Measurements from ENCODE around the gene SYNPR. TPM values are rescaled to one million over a fixed set of nuclear protein-coding genes. Genes with fewer than 3 reads are reported as not detected.

SYNPR gene
- total RNA-seq, 2 donors from 2014 or later: not detected

DNA sequence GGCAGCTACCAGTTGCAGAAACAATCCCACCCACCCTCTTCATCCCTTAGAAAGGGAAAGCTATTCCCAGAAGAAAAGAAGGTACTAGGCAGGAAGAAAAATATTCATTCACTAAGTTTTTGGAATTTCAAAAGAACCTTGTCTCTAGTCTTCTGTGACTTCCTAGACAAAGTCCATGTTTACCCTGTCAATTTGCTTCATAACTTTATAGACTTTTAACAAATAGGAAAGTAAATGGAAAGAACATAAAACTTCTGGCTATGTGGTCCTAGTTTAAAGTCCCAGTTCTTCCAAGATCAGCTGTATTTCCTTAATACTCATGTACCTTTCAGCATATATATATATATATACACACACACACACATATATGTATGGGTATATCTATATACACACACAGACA lies 230.7 kb downstream of the SYNPR start:
- Mint-ChIP-seq H3K4me1 (no peaks in the 10 kb centered on the region), H3K36me3 (ENCODE audit: low read depth) (no peaks in the 10 kb centered on the region), H3K27me3 (no peaks in the 10 kb centered on the region), H3K4me3 (no peak overlapping the region), H3K27ac (no peak overlapping the region)
- ATAC-seq: no peak
- no peak for DNase-seq
- H3K9me3 ChIP-seq (ENCODE audit: control insufficient read depth, low read length, poor library complexity, severe bottlenecking): no peaks in the 10 kb centered on the region

- H3K27ac Mint-ChIP-seq: no peak overlapping the region
These were observed 235.7 kb downstream of the SYNPR start for GRCh38 chr3:63513791-63514190.

DNA sequence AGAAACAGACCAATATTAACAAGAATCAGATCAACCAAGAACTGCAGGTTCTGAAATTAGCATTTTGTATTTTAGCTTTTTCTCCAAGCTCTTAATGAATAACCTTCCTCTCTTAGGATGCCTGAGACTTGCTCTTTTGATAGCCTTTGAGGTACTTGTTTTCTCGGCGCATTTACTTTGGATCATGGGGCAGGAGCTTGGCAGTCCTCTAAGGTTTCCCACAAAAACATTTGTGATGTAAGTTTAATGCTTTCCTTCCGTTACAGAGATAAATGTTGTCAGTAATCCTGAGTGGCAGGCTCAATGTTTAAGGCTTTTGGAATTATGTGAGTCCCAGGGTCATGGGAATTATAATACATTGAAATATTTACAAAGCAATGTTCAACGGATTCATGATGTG lies 236.6 kb downstream of the SYNPR start:
- H3K36me3 Mint-ChIP-seq (ENCODE audit: low read depth): no peaks in the 10 kb centered on the region
- H3K4me1 Mint-ChIP-seq: no peaks in the 10 kb centered on the region
- ATAC-seq (no peak), DNase-seq (no peak)
- no peak overlapping the region for H3K27ac Mint-ChIP-seq
- peaks cover 6% of the 10 kb centered on the region for H3K27me3 Mint-ChIP-seq
- H3K9me3 ChIP-seq (ENCODE audit: control insufficient read depth, low read length, poor library complexity, severe bottlenecking): no peaks in the 10 kb centered on the region
- no peak overlapping the region for H3K4me3 Mint-ChIP-seq

More at GRCh38 chr3:63513791-63514190, 235.7 kb downstream of the SYNPR start:
- H3K9me3 ChIP-seq (ENCODE audit: control insufficient read depth, low read length, poor library complexity, severe bottlenecking): no peaks in the 10 kb centered on the region
- Mint-ChIP-seq H3K27me3 (peaks cover 6% of the 10 kb centered on the region), H3K36me3 (ENCODE audit: low read depth) (no peaks in the 10 kb centered on the region), H3K4me1 (no peaks in the 10 kb centered on the region), H3K4me3 (no peak overlapping the region)
- DNase-seq: no peak
- ATAC-seq: no peak

DNA sequence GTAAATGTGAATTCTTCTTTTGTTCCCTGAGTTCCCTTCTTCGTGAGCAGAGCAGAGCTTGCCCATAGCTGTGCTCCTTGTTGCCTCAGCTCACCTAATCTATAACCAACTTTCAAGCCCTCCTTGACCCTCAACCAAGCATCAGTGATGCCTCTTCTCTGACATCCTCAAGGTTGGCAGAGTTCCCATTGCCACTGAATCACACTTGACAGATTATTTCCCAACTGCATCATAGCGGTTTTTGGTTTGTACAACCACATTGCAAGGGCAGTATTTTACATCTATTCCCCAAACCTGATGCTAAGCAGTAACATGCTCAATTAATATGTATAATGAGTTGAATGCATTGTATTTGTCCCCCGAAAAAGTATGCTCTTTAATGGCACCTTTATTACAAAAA lies 241.3 kb downstream of the SYNPR start:
- H3K27me3 Mint-ChIP-seq: peaks cover 6% of the 10 kb centered on the region
- H3K9me3 ChIP-seq (ENCODE audit: control insufficient read depth, low read length, poor library complexity, severe bottlenecking): no peaks in the 10 kb centered on the region
- H3K27ac Mint-ChIP-seq: no peak overlapping the region
- no peak overlapping the region for H3K4me3 Mint-ChIP-seq
- ATAC-seq: no peak
- no peaks in the 10 kb centered on the region for H3K36me3 Mint-ChIP-seq (ENCODE audit: low read depth)
- no peak for DNase-seq
- no peaks in the 10 kb centered on the region for H3K4me1 Mint-ChIP-seq

- no peaks in the 10 kb centered on the region for H3K4me1 Mint-ChIP-seq
- H3K27me3 Mint-ChIP-seq: peaks cover 6% of the 10 kb centered on the region
- DNase-seq: no peak
- H3K4me3 Mint-ChIP-seq: no peak overlapping the region
- no peaks in the 10 kb centered on the region for H3K9me3 ChIP-seq (ENCODE audit: control insufficient read depth, low read length, poor library complexity, severe bottlenecking)
- no peaks in the 10 kb centered on the region for H3K36me3 Mint-ChIP-seq (ENCODE audit: low read depth)
- no peak overlapping the region for H3K27ac Mint-ChIP-seq
- no peak for ATAC-seq
These were observed 243.5 kb downstream of the SYNPR start for GRCh38 chr3:63521657-63522056.

GRCh38 chr3:63523100-63523499 lies 245.0 kb downstream of the SYNPR start:
- Mint-ChIP-seq H3K36me3 (ENCODE audit: low read depth) (no peaks in the 10 kb centered on the region), H3K4me3 (no peak overlapping the region), H3K27me3 (no peaks in the 10 kb centered on the region), H3K4me1 (no peaks in the 10 kb centered on the region), H3K27ac (no peak overlapping the region)
- no peaks in the 10 kb centered on the region for H3K9me3 ChIP-seq (ENCODE audit: control insufficient read depth, low read length, poor library complexity, severe bottlenecking)
- no peak for ATAC-seq
- DNase-seq: no peak

DNA sequence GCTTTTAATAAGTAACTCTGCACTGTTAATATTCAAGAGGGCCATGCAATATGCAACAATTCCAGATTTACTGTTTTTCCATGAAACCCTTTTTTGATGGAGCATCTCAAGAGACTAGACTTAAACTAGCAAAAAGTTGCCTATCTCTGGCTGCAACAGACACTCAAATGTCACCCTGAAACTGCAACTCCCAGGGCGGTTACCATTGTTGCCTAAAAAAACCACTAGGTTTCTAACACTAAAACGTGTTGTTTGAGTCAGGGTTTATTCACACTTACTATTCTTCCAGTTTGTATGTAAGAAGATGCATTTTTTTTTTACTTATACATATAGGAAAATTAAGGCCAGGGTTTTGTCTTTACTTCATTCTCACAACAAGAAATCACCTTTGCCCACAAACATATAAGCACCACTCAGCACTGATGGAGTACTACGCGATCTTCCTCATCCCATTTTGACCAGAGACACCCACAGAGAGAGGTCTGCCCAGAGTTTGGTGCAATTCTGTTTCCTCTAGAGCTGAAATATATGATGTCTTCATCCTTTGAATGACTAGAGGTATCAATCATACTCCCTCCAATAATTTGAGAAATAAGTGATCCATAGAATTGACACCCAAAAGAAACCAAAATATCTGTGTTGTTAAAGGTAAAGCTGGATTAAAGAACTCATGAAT lies 250.4 kb downstream of the SYNPR start:
- DNase-seq (no peak), ATAC-seq (no peak)
- H3K9me3 ChIP-seq (ENCODE audit: control insufficient read depth, low read length, poor library complexity, severe bottlenecking): peaks cover 3% of the 10 kb centered on the region
- Mint-ChIP-seq H3K27me3 (no peaks in the 10 kb centered on the region), H3K4me1 (no peaks in the 10 kb centered on the region), H3K36me3 (ENCODE audit: low read depth) (no peaks in the 10 kb centered on the region), H3K4me3 (no peak overlapping the region), H3K27ac (no peak overlapping the region)

- no peaks in the 10 kb centered on the region for H3K4me1 Mint-ChIP-seq
- H3K9me3 ChIP-seq (ENCODE audit: control insufficient read depth, low read length, poor library complexity, severe bottlenecking): peaks cover 3% of the 10 kb centered on the region
- no peaks in the 10 kb centered on the region for H3K27me3 Mint-ChIP-seq
- H3K36me3 Mint-ChIP-seq (ENCODE audit: low read depth): no peaks in the 10 kb centered on the region
- ATAC-seq: no peak
- no peak overlapping the region for H3K27ac Mint-ChIP-seq
- no peak for DNase-seq
- H3K4me3 Mint-ChIP-seq: no peak overlapping the region
These were observed 254.4 kb downstream of the SYNPR start for GRCh38 chr3:63532521-63532920.

GRCh38 chr3:63538919-63539318 lies 260.8 kb downstream of the SYNPR start:
- DNase-seq: no peak
- Mint-ChIP-seq H3K27ac (no peak overlapping the region), H3K4me3 (no peak overlapping the region), H3K36me3 (ENCODE audit: low read depth) (no peaks in the 10 kb centered on the region), H3K27me3 (no peaks in the 10 kb centered on the region), H3K4me1 (no peaks in the 10 kb centered on the region)
- no peaks in the 10 kb centered on the region for H3K9me3 ChIP-seq (ENCODE audit: control insufficient read depth, low read length, poor library complexity, severe bottlenecking)
- no peak for ATAC-seq

DNA sequence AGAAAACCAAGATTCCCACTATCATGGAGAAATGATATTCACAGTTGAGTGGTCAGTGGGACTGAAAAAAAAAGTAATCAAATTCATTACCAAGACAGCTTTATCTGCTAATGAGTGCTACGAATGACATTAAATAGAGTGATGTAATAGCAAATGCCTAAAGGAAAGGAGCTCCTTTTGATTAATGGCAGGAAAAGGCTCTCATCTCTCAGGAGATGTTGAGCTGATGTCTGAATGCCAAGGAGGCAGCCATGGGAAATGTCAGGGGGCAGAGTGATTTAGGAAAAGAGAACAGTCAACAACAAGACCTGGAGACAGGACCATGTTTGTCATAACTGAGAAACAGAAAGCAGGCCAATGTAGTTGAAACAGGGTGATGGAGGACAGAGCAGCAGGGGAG lies 277.7 kb downstream of the SYNPR start:
- no peak overlapping the region for H3K4me3 Mint-ChIP-seq
- no peak overlapping the region for H3K27ac Mint-ChIP-seq
- DNase-seq (no peak), ATAC-seq (no peak)
- H3K9me3 ChIP-seq (ENCODE audit: control insufficient read depth, low read length, poor library complexity, severe bottlenecking): no peaks in the 10 kb centered on the region
- H3K36me3 Mint-ChIP-seq (ENCODE audit: low read depth): no peaks in the 10 kb centered on the region
- no peaks in the 10 kb centered on the region for H3K27me3 Mint-ChIP-seq
- H3K4me1 Mint-ChIP-seq: no peaks in the 10 kb centered on the region

DNA sequence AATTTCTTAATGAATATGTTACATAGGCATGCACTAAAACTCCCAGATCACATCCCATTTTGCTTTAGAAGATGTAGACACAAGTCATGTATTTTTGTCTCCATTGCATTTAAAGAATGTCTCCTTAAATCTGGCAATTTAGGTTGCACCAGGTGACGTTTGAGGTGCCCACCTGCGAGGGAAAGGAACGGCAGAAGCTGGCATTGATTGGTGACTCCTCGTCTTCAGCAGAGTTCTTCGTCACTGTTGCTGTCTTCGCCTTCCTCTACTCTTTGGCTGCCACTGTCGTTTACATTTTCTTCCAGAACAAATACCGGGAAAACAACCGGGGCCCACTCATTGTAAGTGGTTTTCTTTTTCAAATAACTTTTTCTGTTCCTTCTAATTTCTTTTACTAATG lies 278.3 kb downstream of the SYNPR start:
- ATAC-seq (no peak), DNase-seq (no peak)
- no peaks in the 10 kb centered on the region for H3K9me3 ChIP-seq (ENCODE audit: control insufficient read depth, low read length, poor library complexity, severe bottlenecking)
- no peaks in the 10 kb centered on the region for H3K4me1 Mint-ChIP-seq
- no peak overlapping the region for H3K4me3 Mint-ChIP-seq
- no peaks in the 10 kb centered on the region for H3K36me3 Mint-ChIP-seq (ENCODE audit: low read depth)
- no peak overlapping the region for H3K27ac Mint-ChIP-seq
- H3K27me3 Mint-ChIP-seq: no peaks in the 10 kb centered on the region

DNA sequence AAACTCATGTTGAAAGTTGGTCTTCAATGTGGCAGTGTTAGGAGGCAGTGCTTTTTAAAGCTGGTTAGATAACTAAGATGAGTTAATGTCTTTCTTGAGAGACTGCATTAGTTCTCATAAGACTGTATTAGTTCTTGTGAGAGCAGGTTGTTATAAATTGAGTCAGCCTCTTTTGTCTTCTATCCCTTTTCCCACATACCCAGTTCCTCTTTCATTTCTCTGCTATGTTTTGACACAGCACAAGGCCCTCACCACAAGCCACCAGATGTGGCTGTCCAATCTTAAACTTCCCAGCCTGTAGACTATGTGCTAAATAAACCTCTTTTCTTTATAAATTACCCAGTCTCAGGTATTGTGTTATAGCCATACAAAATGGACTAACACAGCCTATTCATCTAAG lies 279.8 kb downstream of the SYNPR start:
- ATAC-seq (no peak), DNase-seq (no peak)
- H3K9me3 ChIP-seq (ENCODE audit: control insufficient read depth, low read length, poor library complexity, severe bottlenecking): no peaks in the 10 kb centered on the region
- H3K27ac Mint-ChIP-seq: no peak overlapping the region
- peaks cover 7% of the 10 kb centered on the region for H3K27me3 Mint-ChIP-seq
- no peak overlapping the region for H3K4me3 Mint-ChIP-seq
- H3K36me3 Mint-ChIP-seq (ENCODE audit: low read depth): no peaks in the 10 kb centered on the region
- H3K4me1 Mint-ChIP-seq: no peaks in the 10 kb centered on the region

DNA sequence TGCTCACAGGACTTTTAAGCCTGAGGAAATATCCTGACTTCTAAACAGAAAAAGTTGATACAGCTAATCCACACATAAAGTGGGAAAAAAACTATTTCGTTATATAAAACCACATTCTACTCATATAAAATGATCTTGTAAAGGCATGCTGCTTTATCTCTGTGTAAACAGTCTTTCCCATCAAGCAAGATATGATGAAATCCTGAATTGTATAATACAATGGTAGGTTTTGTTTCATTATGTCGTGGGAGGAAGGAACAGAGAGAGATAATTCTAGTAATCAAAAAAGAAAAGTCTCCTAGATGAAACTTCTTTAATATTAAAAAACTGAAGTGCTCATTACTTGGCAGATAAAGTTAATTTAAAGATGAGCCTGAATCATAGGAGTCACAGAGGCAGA lies 281.8 kb downstream of the SYNPR start:
- Mint-ChIP-seq H3K4me3 (no peak overlapping the region), H3K27me3 (peaks cover 7% of the 10 kb centered on the region), H3K27ac (no peak overlapping the region), H3K36me3 (ENCODE audit: low read depth) (no peaks in the 10 kb centered on the region), H3K4me1 (no peaks in the 10 kb centered on the region)
- H3K9me3 ChIP-seq (ENCODE audit: control insufficient read depth, low read length, poor library complexity, severe bottlenecking): no peaks in the 10 kb centered on the region
- ATAC-seq (no peak), DNase-seq (no peak)

GRCh38 chr3:63561879-63562278 lies 283.8 kb downstream of the SYNPR start:
- H3K4me3 Mint-ChIP-seq: no peak overlapping the region
- no peaks in the 10 kb centered on the region for H3K4me1 Mint-ChIP-seq
- no peaks in the 10 kb centered on the region for H3K36me3 Mint-ChIP-seq (ENCODE audit: low read depth)
- no peaks in the 10 kb centered on the region for H3K9me3 ChIP-seq (ENCODE audit: control insufficient read depth, low read length, poor library complexity, severe bottlenecking)
- ATAC-seq: no peak
- no peak for DNase-seq
- peaks cover 7% of the 10 kb centered on the region for H3K27me3 Mint-ChIP-seq
- no peak overlapping the region for H3K27ac Mint-ChIP-seq
